K562 (cell line): Measurements from ENCODE around the gene NOP14. TPM values are rescaled to one million over a fixed set of nuclear protein-coding genes. Genes with fewer than 3 reads are reported as not detected.
A peak's percentile ranks its signal among the peaks of the same experiment; 100 is the strongest.

Experiments
- ATAC-seq: fragments of 200-7000 bp; cut with Tn5 transposase; 3 replicates; pipeline ENCODE4 v1.9.1; 2020; ENCODE audit warnings: moderate library complexity
- BruUV-seq: library from RNA; stranded (reverse); fragments of 400-500 nt; replicated peaks from 2 replicates; lab custom pipeline; 2021; lab: Mats Ljungman, UMichigan
- CTCF ChIA-PET: fragments of 300-600 bp; formaldehyde crosslinking; extraction: SDS; loops from one replicate; lab custom pipeline; 2021; ENCODE audit warnings: low intra/inter-chr PET ratio; lab: Yijun Ruan, JAX
- POLR2A ChIA-PET: fragments of 300-600, 350-650 bp; sonication (Branson Sonifier 250); formaldehyde crosslinking; extraction: SDS; loops from one replicate; lab custom pipeline; 2021; ENCODE audit warnings: antibody characterized with exemption, inconsistent platforms; lab: Yijun Ruan, JAX
- DNase-seq, 4 experiments: peaks; one replicate each; pipeline versions ENCODE4 v3.0.0 to v3.0.0-alpha.2; 2011 to 2018; ENCODE audit warnings: low spot score in 3 of 4, mixed read lengths in 3 of 4; ENCODE audit errors: extremely low read depth in 1 of 4
- FAIRE-seq: peaks from 2 replicates; lab custom pipeline; 2011; peaks lifted over from hg19 to GRCh38; lab: Jason Lieb, UNC
- H2AFZ ChIP-seq: 2 replicates; pipeline ENCODE4 v1.6.0; 2011; ENCODE audit warnings: low read depth, low read length, control low read depth, inconsistent platforms
- H3K27ac ChIP-seq: fragments of 200-600 bp; 3 replicates; pipeline ENCODE4 v1.8.0; 2011; ENCODE audit warnings: low read depth, mild to moderate bottlenecking, control low read depth, inconsistent platforms, low read length, moderate library complexity, mixed read lengths; ENCODE audit errors: extremely low read depth
- H3K27me3 ChIP-seq, 2 experiments: fragments of 300-600 bp in 1 of 2; 2 replicates in 1 of 2; 3 replicates in 1 of 2; pipeline versions ENCODE4 v1.6.0 to v1.8.0; 2011; ENCODE audit warnings: inconsistent platforms in 2 of 2, low read length in 2 of 2, mild to moderate bottlenecking in 1 of 2, mixed read lengths in 1 of 2, moderate library complexity in 1 of 2; ENCODE audit not compliant: control insufficient read depth in 2 of 2, insufficient read depth in 2 of 2
- H3K36me3 ChIP-seq: fragments of 300-600 bp; 3 replicates; pipeline ENCODE4 v1.8.0; 2011; ENCODE audit warnings: mild to moderate bottlenecking, low read length, inconsistent platforms; ENCODE audit not compliant: control insufficient read depth, insufficient read depth
- H3K4me1 ChIP-seq, 2 experiments: fragments of 200-600 bp in 1 of 2; replicated peaks in 1 of 2; 2 replicates in 1 of 2; 3 replicates in 1 of 2; pipeline versions ENCODE4 v1.5.1 to v1.8.0; 2011; ENCODE audit warnings: inconsistent platforms in 2 of 2, low read length in 2 of 2, mild to moderate bottlenecking in 1 of 2, mixed read lengths in 1 of 2, moderate library complexity in 1 of 2; ENCODE audit not compliant: control insufficient read depth in 2 of 2, insufficient read depth in 2 of 2
- H3K4me2 ChIP-seq: 2 replicates; pipeline ENCODE4 v1.6.1; 2011; ENCODE audit warnings: low read length, control low read depth, inconsistent platforms, mixed read lengths; ENCODE audit not compliant: insufficient read depth
- H3K4me3 ChIP-seq: fragments of 200-600 bp; sonication (generic), shearing (Covaris generic); 2 replicates; pipeline ENCODE4 v1.5.1; 2016; ENCODE audit warnings: control low read depth, inconsistent platforms
- H3K79me2 ChIP-seq: fragments of 200-600 bp; 3 replicates; pipeline ENCODE4 v1.8.0; 2011; ENCODE audit warnings: low read length, inconsistent platforms; ENCODE audit not compliant: control insufficient read depth, insufficient read depth
- H3K9ac ChIP-seq, 2 experiments: 2 replicates each; pipeline versions ENCODE4 v1.6.0 to v1.6.1; 2011; ENCODE audit warnings: low read depth in 2 of 2, low read length in 2 of 2, control low read depth in 1 of 2, inconsistent platforms in 1 of 2, mild to moderate bottlenecking in 1 of 2, mixed read lengths in 1 of 2; ENCODE audit not compliant: insufficient read depth in 1 of 2
- H3K9me1 ChIP-seq: one replicate; pipeline ENCODE4 v1.6.0; 2011; ENCODE audit warnings: inconsistent platforms, mild to moderate bottlenecking, low read length, moderate library complexity; ENCODE audit not compliant: control insufficient read depth, insufficient read depth
- H3K9me3 ChIP-seq: replicated peaks from 2 replicates; pipeline ENCODE4 v1.5.1; 2011; ENCODE audit warnings: low read depth, low read length, inconsistent platforms; ENCODE audit not compliant: control insufficient read depth, insufficient read depth
- H4K20me1 ChIP-seq: replicated peaks from 2 replicates; pipeline ENCODE4 v1.6.1; 2011; ENCODE audit warnings: low read length, inconsistent platforms, mixed read lengths; ENCODE audit not compliant: control insufficient read depth, insufficient read depth
- ELF1 ChIP-seq: fragments of 200-800 bp; sonication (Bioruptor generic); IDR thresholded peaks from 2 replicates; pipeline ENCODE4 v1.6.1; 2016; ENCODE audit warnings: missing genetic modification characterization, missing compliant biosample characterization
- FIP1L1 ChIP-seq: fragments of 200-400 bp; formaldehyde crosslinking; IDR thresholded peaks from 2 replicates; pipeline ENCODE4 v1.6.1; 2018; ENCODE audit warnings: mild to moderate bottlenecking, low read depth, low read length; ENCODE audit not compliant: poor library complexity, severe bottlenecking
- NCOA2 ChIP-seq, 2 experiments: fragments of 450-650 bp; IDR thresholded peaks; 2 replicates each; pipeline ENCODE4 v1.6.1; 2018; ENCODE audit warnings: mild to moderate bottlenecking in 2 of 2, moderate library complexity in 1 of 2; ENCODE audit not compliant: partially characterized antibody in 2 of 2
- NFRKB ChIP-seq: fragments of 450-650 bp; IDR thresholded peaks from 2 replicates; pipeline ENCODE4 v1.6.1; 2016; ENCODE audit warnings: low read depth
- NUFIP1 ChIP-seq: fragments of 450-650 bp; IDR thresholded peaks from 2 replicates; pipeline ENCODE4 v1.6.1; 2018; ENCODE audit not compliant: partially characterized antibody
- RFX1 ChIP-seq: fragments of 450-650 bp; IDR thresholded peaks from 2 replicates; pipeline ENCODE4 v1.6.1; 2016; ENCODE audit warnings: mild to moderate bottlenecking, moderate library complexity
- SP1 ChIP-seq: sonication (generic); formaldehyde crosslinking; IDR thresholded peaks from 2 replicates; pipeline ENCODE4 v1.8.1; 2022; ENCODE audit warnings: mild to moderate bottlenecking, missing genetic modification reagents
- TAF1 ChIP-seq: IDR thresholded peaks from 2 replicates; pipeline ENCODE4 v1.6.1; 2011; ENCODE audit warnings: mild to moderate bottlenecking, low read length, moderate library complexity; ENCODE audit not compliant: insufficient read depth, control insufficient read depth, severe bottlenecking; ENCODE audit errors: extremely low read depth
- ZC3H11A ChIP-seq: IDR thresholded peaks from 2 replicates; pipeline ENCODE4 v1.6.1; 2012; ENCODE audit warnings: low read depth, low read length, improper control_type of control experiment
- ZKSCAN8 ChIP-seq: fragments of 200-800 bp; sonication (Bioruptor generic); IDR thresholded peaks from 2 replicates; pipeline ENCODE4 v1.6.1; 2016; ENCODE audit warnings: missing genetic modification characterization, missing compliant biosample characterization
- ZNF217 ChIP-seq: sonication (generic); formaldehyde crosslinking; IDR thresholded peaks from 2 replicates; pipeline ENCODE4 v1.8.0; 2022; ENCODE audit warnings: mild to moderate bottlenecking, missing genetic modification reagents
- WGBS: fragments of 100-300 bp; shearing (Covaris generic); methylation state at CpG from one replicate; pipeline ENCODE4 v1.1.6; 2016; ENCODE audit warnings: low coverage, mixed read lengths; ENCODE audit not compliant: insufficient coverage; ENCODE audit errors: missing lambda C conversion rate; 5-methylcytosine and 5-hydroxymethylcytosine counted together
- in situ Hi-C: fragments of 300-500 bp; cut with MboI; formaldehyde crosslinking; loops from 4 replicates; pipeline ENCODE4 v1.15.0; 2018; ENCODE audit warnings: inconsistent platforms, mixed read lengths
- intact Hi-C: fragments of 100-400 bp; cut with micrococcal nuclease; formaldehyde crosslinking; loops from 2 replicates; pipeline ENCODE4 v1.14.2; 2022
- polyA plus RNA-seq, 8 experiments: library from polyadenylated mRNA; depleted of rRNA in 4 of 8; stranded (reverse) in 5 of 8; unstranded in 3 of 8; fragments of >200 nt; fragmentation: Nextera tagmentation in 2 of 8; fragmentation: Illumina TruSeq in 1 of 8; extraction: Ambion mirVana in 2 of 8; extraction: Trizol in 1 of 8; gene quantifications; 2 replicates each; pipeline versions ENCODE4 v1.2.1 to v1.2.3, GENCODE V29; 2011 to 2014; ENCODE audit warnings: inconsistent platforms in 1 of 8, missing spikeins in 1 of 8
- total RNA-seq, 7 experiments: library from RNA; depleted of rRNA in 6 of 7; stranded (reverse); fragments of >200 nt in 6 of 7; fragmentation: Illumina TruSeq in 2 of 7; extraction: Trizol in 2 of 7; gene quantifications; 2 replicates each; pipeline versions ENCODE4 v1.2.1 to v1.2.3, GENCODE V29; 2011 to 2021; ENCODE audit warnings: low replicate concordance in 1 of 7
- TF ChIP-seq, protein P1 (sequence below): IDR thresholded peaks from 2 replicates; pipeline ENCODE4 v1.6.1; 2011; ENCODE audit warnings: borderline replicate concordance, low read depth, mild to moderate bottlenecking, moderate library complexity, low read length; ENCODE audit not compliant: insufficient read depth, poor library complexity, severe bottlenecking
- TF ChIP-seq, protein P2 (sequence below): sonication (generic); formaldehyde crosslinking; IDR thresholded peaks from 2 replicates; pipeline ENCODE4 v1.8.1; 2023; ENCODE audit warnings: mild to moderate bottlenecking, missing genetic modification reagents
- TF ChIP-seq, protein P3 (sequence below): fragments of 450-650 bp; conservative IDR thresholded peaks from 2 replicates; pipeline ENCODE4 v1.6.1; 2016; ENCODE audit warnings: missing genetic modification characterization, low read depth, mild to moderate bottlenecking, missing compliant biosample characterization, moderate library complexity

NOP14 gene
- total and polyA plus RNA-seq, 9 of the 15 experiments (the other 6 are each of a cell fraction or from before 2014, with no cell fraction given), result 12.7 to 76.0 (median 50.9) TPM

DNA sequence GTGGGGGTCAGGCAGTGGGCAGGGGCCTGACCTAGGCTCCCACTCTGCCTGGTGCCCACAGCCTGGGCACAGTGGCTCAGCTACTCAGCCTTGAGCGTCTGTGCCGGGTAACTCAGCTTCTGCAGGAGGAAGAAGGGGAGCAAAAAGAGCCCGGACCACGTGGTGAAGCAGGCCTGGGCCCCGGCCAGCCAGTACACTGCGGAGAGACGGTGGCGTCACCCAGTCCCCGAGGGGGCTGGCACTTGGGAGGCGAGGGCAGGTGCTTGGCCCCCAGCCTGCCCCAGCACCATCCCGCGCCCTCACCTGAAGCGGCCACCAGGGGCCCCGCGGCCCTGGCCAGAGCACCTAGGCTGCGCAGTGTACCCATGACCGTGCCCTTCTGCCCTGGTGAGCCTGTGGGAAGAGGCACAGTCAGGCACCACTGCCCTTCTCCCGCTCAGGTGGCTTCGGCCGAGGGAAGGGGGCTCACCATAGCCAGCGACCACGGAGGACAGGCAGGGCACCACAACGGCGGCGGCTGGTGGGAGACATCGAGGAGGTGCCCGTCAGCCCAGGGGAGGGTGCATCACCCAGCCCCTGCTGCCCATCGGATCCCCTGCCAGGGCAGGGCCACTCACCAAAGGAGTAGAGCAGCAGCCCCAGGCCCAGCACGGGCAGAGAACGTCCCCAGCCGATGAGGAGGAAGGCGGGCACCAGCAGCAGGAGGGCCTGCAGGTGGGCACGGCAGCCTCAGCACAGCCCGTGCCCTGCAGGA is 32.3 kb downstream of the NOP14 start:
- Histone ChIP-seq H3K36me3 (peaks cover 66% of the 10 kb centered on the region; the same call in 2 of the 3 replicates), H3K9me1 (no peaks in the 10 kb centered on the region), H3K9me3 (no peaks in the 10 kb centered on the region), H3K27me3 (no peaks in the 10 kb centered on the region), H3K9ac (peak overlapping the region in 1 of 2 experiments; percentile 26; a peak in 1 of 4 replicates), H4K20me1 (0 out of 2 replicates have a peak, but pooled peaks cover 8% of the 10 kb centered on the region), H3K4me3 (no peak overlapping the region), H3K4me2 (no peak overlapping the region), H3K4me1 (peaks cover 5 to 49% of the 10 kb centered on the region in 2 experiments; a peak in 4 of 5 replicates), H3K27ac (no peak overlapping the region), H2AFZ (no peak overlapping the region), H3K79me2 (peaks cover 24% of the 10 kb centered on the region; the same call in 2 of the 3 replicates)
- DNase-seq (no peak), ATAC-seq (no peak), FAIRE-seq (no peak)
- in situ Hi-C loops (no loop called here), intact Hi-C loops (no loop called here)
- WGBS, result 96% methylated on average over 19 of the region's 34 CpGs
- ChIA-PET CTCF (no interaction called here), POLR2A (interaction anchor here (0.6 to 0.7 kb wide), 2 partner anchors 25 to 747 kb away, joined by 4 read pairs; no protein-coding TSS in a partner anchor)
- BruUV-seq, result no TSS peak
- no peak for TF ChIP-seq NFRKB
- TF ChIP-seq ELF1 (tag), result no peak
- TF ChIP-seq, protein P1, sequence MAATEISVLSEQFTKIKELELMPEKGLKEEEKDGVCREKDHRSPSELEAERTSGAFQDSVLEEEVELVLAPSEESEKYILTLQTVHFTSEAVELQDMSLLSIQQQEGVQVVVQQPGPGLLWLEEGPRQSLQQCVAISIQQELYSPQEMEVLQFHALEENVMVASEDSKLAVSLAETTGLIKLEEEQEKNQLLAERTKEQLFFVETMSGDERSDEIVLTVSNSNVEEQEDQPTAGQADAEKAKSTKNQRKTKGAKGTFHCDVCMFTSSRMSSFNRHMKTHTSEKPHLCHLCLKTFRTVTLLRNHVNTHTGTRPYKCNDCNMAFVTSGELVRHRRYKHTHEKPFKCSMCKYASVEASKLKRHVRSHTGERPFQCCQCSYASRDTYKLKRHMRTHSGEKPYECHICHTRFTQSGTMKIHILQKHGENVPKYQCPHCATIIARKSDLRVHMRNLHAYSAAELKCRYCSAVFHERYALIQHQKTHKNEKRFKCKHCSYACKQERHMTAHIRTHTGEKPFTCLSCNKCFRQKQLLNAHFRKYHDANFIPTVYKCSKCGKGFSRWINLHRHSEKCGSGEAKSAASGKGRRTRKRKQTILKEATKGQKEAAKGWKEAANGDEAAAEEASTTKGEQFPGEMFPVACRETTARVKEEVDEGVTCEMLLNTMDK, result no peak
- no peak for TF ChIP-seq ZNF217 (CRISPR knock-in tag)
- TF ChIP-seq FIP1L1, result peak; percentile 55
- TF ChIP-seq RFX1, result no peak
- no peak for TF ChIP-seq ZKSCAN8 (CRISPR knock-in tag)
- TF ChIP-seq NCOA2 (IDR thresholded peaks at IDR 0.05; ENCODE audit: partially characterized antibody in 2 of 2), result no peak
- TF ChIP-seq ZC3H11A, result no peak
- TF ChIP-seq NUFIP1, result no peak
- TF ChIP-seq TAF1, result no peak
- TF ChIP-seq, protein P2, sequence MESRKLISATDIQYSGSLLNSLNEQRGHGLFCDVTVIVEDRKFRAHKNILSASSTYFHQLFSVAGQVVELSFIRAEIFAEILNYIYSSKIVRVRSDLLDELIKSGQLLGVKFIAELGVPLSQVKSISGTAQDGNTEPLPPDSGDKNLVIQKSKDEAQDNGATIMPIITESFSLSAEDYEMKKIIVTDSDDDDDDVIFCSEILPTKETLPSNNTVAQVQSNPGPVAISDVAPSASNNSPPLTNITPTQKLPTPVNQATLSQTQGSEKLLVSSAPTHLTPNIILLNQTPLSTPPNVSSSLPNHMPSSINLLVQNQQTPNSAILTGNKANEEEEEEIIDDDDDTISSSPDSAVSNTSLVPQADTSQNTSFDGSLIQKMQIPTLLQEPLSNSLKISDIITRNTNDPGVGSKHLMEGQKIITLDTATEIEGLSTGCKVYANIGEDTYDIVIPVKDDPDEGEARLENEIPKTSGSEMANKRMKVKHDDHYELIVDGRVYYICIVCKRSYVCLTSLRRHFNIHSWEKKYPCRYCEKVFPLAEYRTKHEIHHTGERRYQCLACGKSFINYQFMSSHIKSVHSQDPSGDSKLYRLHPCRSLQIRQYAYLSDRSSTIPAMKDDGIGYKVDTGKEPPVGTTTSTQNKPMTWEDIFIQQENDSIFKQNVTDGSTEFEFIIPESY (CRISPR knock-in tag), result peak; percentile 74; the same call in 1 of the 2 replicates
- TF ChIP-seq SP1 (CRISPR knock-in tag), result no peak
- TF ChIP-seq, protein P3, sequence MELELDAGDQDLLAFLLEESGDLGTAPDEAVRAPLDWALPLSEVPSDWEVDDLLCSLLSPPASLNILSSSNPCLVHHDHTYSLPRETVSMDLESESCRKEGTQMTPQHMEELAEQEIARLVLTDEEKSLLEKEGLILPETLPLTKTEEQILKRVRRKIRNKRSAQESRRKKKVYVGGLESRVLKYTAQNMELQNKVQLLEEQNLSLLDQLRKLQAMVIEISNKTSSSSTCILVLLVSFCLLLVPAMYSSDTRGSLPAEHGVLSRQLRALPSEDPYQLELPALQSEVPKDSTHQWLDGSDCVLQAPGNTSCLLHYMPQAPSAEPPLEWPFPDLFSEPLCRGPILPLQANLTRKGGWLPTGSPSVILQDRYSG, result no peak
